ENCODE measurements around the gene PCNX2.

DNA sequence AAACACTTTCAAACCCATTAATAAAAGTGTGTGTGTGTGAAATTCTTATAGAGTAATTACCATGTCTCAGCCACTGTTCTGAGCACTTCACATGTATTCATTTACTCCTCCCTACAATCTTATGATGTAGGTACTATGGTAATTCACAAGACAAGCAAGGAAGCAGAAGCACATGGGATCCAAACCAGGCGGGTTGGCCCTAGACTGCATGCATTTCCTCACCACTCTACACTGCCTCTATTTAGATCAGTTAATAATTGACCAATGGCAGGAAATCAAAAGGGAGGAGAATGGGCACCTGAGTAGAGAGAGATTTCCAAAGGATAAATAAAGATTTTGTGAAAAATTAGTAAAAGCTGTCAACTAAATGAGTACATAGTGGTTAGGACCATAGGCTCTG is 47.7 kb upstream of the PCNX2 start:
- TF ChIP-seq EZH2phosphoT487 (IDR thresholded peaks at IDR 0.05; ENCODE audit: insufficient read depth, low read depth) (no peak), EZH2 (IDR thresholded peaks at IDR 0.05; ENCODE audit: insufficient read depth, poor library complexity, severe bottlenecking) (no peak)

All from GM23248 (cell line).